ENCODE measurements around the gene ZNF655. TPM values are rescaled to one million over a fixed set of nuclear protein-coding genes. Genes with fewer than 3 reads are reported as not detected.

ZNF655 gene
- polyA plus RNA-seq, 1 donor, result 114 TPM

Other genes with a start within 250 kb of the ZNF655 start
- gene ARPC1A, start 232.7 kb upstream of the ZNF655 start, polyA plus RNA-seq (ENCODE audit: insufficient read length), result 108 TPM
- 26.9 TPM for gene ARPC1B, start 183.9 kb upstream of the ZNF655 start, polyA plus RNA-seq (ENCODE audit: insufficient read length)
- 137 TPM for gene PDAP1, start 150.0 kb upstream of the ZNF655 start, polyA plus RNA-seq (ENCODE audit: insufficient read length)
- 109 TPM for gene BUD31, start 149.7 kb upstream of the ZNF655 start, polyA plus RNA-seq (ENCODE audit: insufficient read length)
- gene PTCD1, start 119.8 kb upstream of the ZNF655 start, polyA plus RNA-seq (ENCODE audit: insufficient read length), result 6.0 TPM
- 41.8 TPM for gene CPSF4, start 119.7 kb upstream of the ZNF655 start, polyA plus RNA-seq (ENCODE audit: insufficient read length)
- 421 TPM for gene ATP5MF, start 92.5 kb upstream of the ZNF655 start, polyA plus RNA-seq (ENCODE audit: insufficient read length)
- gene ZNF789, start 85.8 kb upstream of the ZNF655 start, polyA plus RNA-seq (ENCODE audit: insufficient read length), result 75.5 TPM
- gene ZNF394, start 58.4 kb upstream of the ZNF655 start, polyA plus RNA-seq (ENCODE audit: insufficient read length), result 18.6 TPM
- gene ZKSCAN5, start 54.0 kb upstream of the ZNF655 start, polyA plus RNA-seq (ENCODE audit: insufficient read length), result 16.8 TPM
- 16.2 TPM for gene FAM200A, start 6.5 kb upstream of the ZNF655 start, polyA plus RNA-seq (ENCODE audit: insufficient read length)
- 2.3 TPM for gene TMEM225B, start 39.6 kb downstream of the ZNF655 start, polyA plus RNA-seq (ENCODE audit: insufficient read length)
- gene ZSCAN25, start 58.3 kb downstream of the ZNF655 start, polyA plus RNA-seq (ENCODE audit: insufficient read length), result 20.4 TPM
- gene CYP3A5, start 121.4 kb downstream of the ZNF655 start, polyA plus RNA-seq (ENCODE audit: insufficient read length), result 2.7 TPM
- 1.2 TPM for gene CYP3A7, start 176.6 kb downstream of the ZNF655 start, polyA plus RNA-seq (ENCODE audit: insufficient read length)
- 0.42 TPM for gene CYP3A4, start 225.5 kb downstream of the ZNF655 start, polyA plus RNA-seq (ENCODE audit: insufficient read length)

Measured in left kidney (tissue), 1 donor.